GM12878 (cell line): Measurements from ENCODE around the gene FOSB. TPM values are rescaled to one million over a fixed set of nuclear protein-coding genes. Genes with fewer than 3 reads are reported as not detected.
A peak's percentile ranks its signal among the peaks of the same experiment; 100 is the strongest.

Experiments
- CREB1 ChIP-seq: IDR thresholded peaks from 2 replicates; pipeline ENCODE4 v1.6.1; 2012; ENCODE audit warnings: low read depth, mild to moderate bottlenecking, inconsistent platforms
- DPF2 ChIP-seq: fragments of 450-650 bp; IDR thresholded peaks from 2 replicates; pipeline ENCODE4 v1.6.1; 2017; ENCODE audit warnings: mild to moderate bottlenecking
- EP300 ChIP-seq, 2 experiments: fragments of 150-350 bp in 1 of 2; IDR thresholded peaks; 2 replicates each; pipeline ENCODE4 v1.6.1; 2011 to 2012; ENCODE audit warnings: low read depth in 2 of 2, low read length in 2 of 2, borderline replicate concordance in 1 of 2, improper control_type of control experiment in 1 of 2, inconsistent platforms in 1 of 2; ENCODE audit not compliant: control insufficient read depth in 1 of 2
- GATAD2B ChIP-seq: fragments of 450-650 bp; conservative IDR thresholded peaks from 2 replicates; pipeline ENCODE4 v1.6.1; 2017; ENCODE audit warnings: low read depth, mild to moderate bottlenecking, moderate library complexity
- LARP7 ChIP-seq: fragments of 450-650 bp; IDR thresholded peaks from 2 replicates; pipeline ENCODE4 v1.6.1; 2017; ENCODE audit warnings: mild to moderate bottlenecking
- MTA2 ChIP-seq: fragments of 450-650 bp; IDR thresholded peaks from 2 replicates; pipeline ENCODE4 v1.6.1; 2016; ENCODE audit warnings: low read depth, mild to moderate bottlenecking, moderate library complexity
- MTA3 ChIP-seq: IDR thresholded peaks from 2 replicates; pipeline ENCODE4 v1.6.1; 2012; ENCODE audit warnings: low read length, inconsistent platforms, borderline replicate concordance
- PKNOX1 ChIP-seq: fragments of 450-650 bp; IDR thresholded peaks from 2 replicates; pipeline ENCODE4 v1.6.1; 2016; ENCODE audit warnings: mild to moderate bottlenecking
- PML ChIP-seq: IDR thresholded peaks from 2 replicates; pipeline ENCODE4 v1.6.1; 2012; ENCODE audit warnings: low read length, inconsistent platforms
- SPI1 ChIP-seq: IDR thresholded peaks from 2 replicates; pipeline ENCODE4 v1.6.1; 2011; ENCODE audit warnings: low read depth, mild to moderate bottlenecking, low read length, moderate library complexity, borderline replicate concordance; ENCODE audit not compliant: insufficient read depth
- TBL1XR1 ChIP-seq: IDR thresholded peaks from 2 replicates; pipeline ENCODE4 v1.6.1; 2012; ENCODE audit warnings: low read depth, low read length, improper control_type of control experiment
- YBX1 ChIP-seq: fragments of 450-650 bp; IDR thresholded peaks from 2 replicates; pipeline ENCODE4 v1.6.1; 2016; ENCODE audit warnings: antibody characterized with exemption
- ZBTB33 ChIP-seq: fragments of 450-650 bp; IDR thresholded peaks from 2 replicates; pipeline ENCODE4 v1.6.1; 2017; ENCODE audit warnings: mild to moderate bottlenecking
- ZNF384 ChIP-seq: IDR thresholded peaks from 2 replicates; pipeline ENCODE4 v1.6.1; 2012; ENCODE audit warnings: low read depth, mild to moderate bottlenecking, low read length, improper control_type of control experiment, borderline replicate concordance
- ZSCAN29 ChIP-seq: fragments of 450-650 bp; IDR thresholded peaks from 2 replicates; pipeline ENCODE4 v1.6.1; 2017; ENCODE audit warnings: mild to moderate bottlenecking, moderate library complexity
- polyA plus RNA-seq, 11 experiments: library from polyadenylated mRNA; depleted of rRNA in 4 of 11; unstranded in 6 of 11; stranded (reverse) in 5 of 11; fragments of >200 nt; fragmentation: Nextera tagmentation in 4 of 11; fragmentation: Illumina TruSeq in 1 of 11; extraction: Ambion mirVana in 4 of 11; extraction: Trizol in 1 of 11; gene quantifications; 1 replicate in 1 of 11; 2 replicates in 10 of 11; pipeline versions ENCODE4 v1.2.1 to v1.2.3, GENCODE V29; 2011 to 2016; ENCODE audit warnings: inconsistent platforms in 2 of 11, missing spikeins in 2 of 11, low read depth in 1 of 11
- total RNA-seq, 4 experiments: library from RNA; depleted of rRNA in 3 of 4; stranded (reverse); fragments of >200 nt in 3 of 4; fragmentation: Illumina TruSeq in 1 of 4; extraction: Trizol in 1 of 4; gene quantifications; 2 replicates each; pipeline versions ENCODE4 v1.2.1 to v1.2.3, GENCODE V29; 2013 to 2021
- TF ChIP-seq, protein P1 (sequence below): fragments of 450-650 bp; IDR thresholded peaks from 2 replicates; pipeline ENCODE4 v1.6.1; 2017; ENCODE audit warnings: borderline replicate concordance
- TF ChIP-seq, protein P2 (sequence below): fragments of 450-650 bp; IDR thresholded peaks from 2 replicates; pipeline ENCODE4 v1.6.1; 2016; ENCODE audit warnings: mild to moderate bottlenecking, moderate library complexity, borderline replicate concordance
- TF ChIP-seq, protein P3 (sequence below): IDR thresholded peaks from 2 replicates; pipeline ENCODE4 v1.6.1; 2011; ENCODE audit warnings: mild to moderate bottlenecking, low read depth, low read length, moderate library complexity; ENCODE audit not compliant: insufficient replicate concordance

The FOSB gene
- total and polyA plus RNA-seq, 10 of the 15 experiments (the other 5 are each of a cell fraction or from before 2014, with no cell fraction given) = 0.06 to 0.56 (median 0.26) TPM

DNA sequence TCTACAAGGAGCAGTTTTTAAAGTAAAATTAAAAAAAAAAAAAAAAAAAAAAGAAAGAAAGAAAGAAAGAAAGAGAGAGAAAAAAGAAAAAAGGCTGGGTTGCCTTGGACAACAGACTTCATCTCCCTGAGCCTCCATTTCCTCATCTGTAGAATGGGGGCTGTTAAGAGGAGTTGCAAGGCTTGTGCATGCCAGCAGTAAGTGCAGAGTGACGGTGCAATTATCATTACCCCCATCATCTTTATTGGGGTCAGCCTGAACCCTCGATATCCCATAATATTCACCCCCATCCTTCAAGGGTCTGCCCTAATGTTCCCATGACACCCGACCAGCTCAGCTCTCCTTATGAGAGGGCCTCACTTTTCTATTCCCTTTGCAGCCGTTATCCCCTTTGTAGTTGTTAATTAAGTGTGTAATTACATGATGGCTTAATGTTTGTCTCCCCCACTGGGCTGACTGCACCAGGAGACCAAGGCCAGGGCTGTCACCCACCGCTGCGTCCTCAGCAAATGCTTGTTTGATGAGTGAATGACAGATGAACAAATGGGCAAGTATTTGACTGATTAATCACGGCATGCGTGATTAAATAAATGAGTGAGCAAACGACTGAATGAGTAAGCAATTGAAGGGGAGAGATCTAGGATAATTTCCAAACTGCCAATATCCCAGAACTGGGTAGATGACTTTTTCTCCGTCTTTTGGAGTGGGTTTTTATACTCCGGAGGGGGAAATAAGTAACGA, 10.1 kb downstream of the FOSB start (continued):
- TF ChIP-seq MTA3 (no peak), EP300 (IDR thresholded peaks at IDR 0.05; ENCODE audit: borderline replicate concordance in 1 of 2, control insufficient read depth in 1 of 2, low read depth in 2 of 2, low read length in 2 of 2) (no peak), ZSCAN29 (no peak), ZNF384 (no peak), TBL1XR1 (no peak), ZBTB33 (no peak), CREB1 (no peak), YBX1 (no peak), PKNOX1 (peak; percentile 87), GATAD2B (no peak), MTA2 (no peak), LARP7 (no peak; the same call in 1 of the 2 replicates), PML (no peak), DPF2 (0 out of 2 replicates have a peak, but pooled peaks have one; percentile 12), SPI1 (no peak)
- TF ChIP-seq, protein P1, sequence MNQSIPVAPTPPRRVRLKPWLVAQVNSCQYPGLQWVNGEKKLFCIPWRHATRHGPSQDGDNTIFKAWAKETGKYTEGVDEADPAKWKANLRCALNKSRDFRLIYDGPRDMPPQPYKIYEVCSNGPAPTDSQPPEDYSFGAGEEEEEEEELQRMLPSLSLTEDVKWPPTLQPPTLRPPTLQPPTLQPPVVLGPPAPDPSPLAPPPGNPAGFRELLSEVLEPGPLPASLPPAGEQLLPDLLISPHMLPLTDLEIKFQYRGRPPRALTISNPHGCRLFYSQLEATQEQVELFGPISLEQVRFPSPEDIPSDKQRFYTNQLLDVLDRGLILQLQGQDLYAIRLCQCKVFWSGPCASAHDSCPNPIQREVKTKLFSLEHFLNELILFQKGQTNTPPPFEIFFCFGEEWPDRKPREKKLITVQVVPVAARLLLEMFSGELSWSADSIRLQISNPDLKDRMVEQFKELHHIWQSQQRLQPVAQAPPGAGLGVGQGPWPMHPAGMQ = no peak
- TF ChIP-seq, protein P2, sequence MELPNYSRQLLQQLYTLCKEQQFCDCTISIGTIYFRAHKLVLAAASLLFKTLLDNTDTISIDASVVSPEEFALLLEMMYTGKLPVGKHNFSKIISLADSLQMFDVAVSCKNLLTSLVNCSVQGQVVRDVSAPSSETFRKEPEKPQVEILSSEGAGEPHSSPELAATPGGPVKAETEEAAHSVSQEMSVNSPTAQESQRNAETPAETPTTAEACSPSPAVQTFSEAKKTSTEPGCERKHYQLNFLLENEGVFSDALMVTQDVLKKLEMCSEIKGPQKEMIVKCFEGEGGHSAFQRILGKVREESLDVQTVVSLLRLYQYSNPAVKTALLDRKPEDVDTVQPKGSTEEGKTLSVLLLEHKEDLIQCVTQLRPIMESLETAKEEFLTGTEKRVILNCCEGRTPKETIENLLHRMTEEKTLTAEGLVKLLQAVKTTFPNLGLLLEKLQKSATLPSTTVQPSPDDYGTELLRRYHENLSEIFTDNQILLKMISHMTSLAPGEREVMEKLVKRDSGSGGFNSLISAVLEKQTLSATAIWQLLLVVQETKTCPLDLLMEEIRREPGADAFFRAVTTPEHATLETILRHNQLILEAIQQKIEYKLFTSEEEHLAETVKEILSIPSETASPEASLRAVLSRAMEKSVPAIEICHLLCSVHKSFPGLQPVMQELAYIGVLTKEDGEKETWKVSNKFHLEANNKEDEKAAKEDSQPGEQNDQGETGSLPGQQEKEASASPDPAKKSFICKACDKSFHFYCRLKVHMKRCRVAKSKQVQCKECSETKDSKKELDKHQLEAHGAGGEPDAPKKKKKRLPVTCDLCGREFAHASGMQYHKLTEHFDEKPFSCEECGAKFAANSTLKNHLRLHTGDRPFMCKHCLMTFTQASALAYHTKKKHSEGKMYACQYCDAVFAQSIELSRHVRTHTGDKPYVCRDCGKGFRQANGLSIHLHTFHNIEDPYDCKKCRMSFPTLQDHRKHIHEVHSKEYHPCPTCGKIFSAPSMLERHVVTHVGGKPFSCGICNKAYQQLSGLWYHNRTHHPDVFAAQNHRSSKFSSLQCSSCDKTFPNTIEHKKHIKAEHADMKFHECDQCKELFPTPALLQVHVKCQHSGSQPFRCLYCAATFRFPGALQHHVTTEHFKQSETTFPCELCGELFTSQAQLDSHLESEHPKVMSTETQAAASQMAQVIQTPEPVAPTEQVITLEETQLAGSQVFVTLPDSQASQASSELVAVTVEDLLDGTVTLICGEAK = no peak
- TF ChIP-seq, protein P3, sequence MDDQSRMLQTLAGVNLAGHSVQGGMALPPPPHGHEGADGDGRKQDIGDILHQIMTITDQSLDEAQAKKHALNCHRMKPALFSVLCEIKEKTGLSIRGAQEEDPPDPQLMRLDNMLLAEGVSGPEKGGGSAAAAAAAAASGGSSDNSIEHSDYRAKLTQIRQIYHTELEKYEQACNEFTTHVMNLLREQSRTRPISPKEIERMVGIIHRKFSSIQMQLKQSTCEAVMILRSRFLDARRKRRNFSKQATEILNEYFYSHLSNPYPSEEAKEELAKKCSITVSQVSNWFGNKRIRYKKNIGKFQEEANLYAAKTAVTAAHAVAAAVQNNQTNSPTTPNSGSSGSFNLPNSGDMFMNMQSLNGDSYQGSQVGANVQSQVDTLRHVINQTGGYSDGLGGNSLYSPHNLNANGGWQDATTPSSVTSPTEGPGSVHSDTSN = peak; percentile 32
